HG03460 (cell line): ENCODE results near the gene KCNT1.

ENCODE experiments used
- ATAC-seq: cut with Tn5 transposase; IDR thresholded peaks from one replicate; pipeline ENCODE4 v1.9.1; 2021; ENCODE audit not compliant: unreplicated experiment

Gene KCNT1

GRCh38 chr9:135724186-135724787 lies 22.3 kb downstream of the KCNT1 start:
- no peak for ATAC-seq

DNA sequence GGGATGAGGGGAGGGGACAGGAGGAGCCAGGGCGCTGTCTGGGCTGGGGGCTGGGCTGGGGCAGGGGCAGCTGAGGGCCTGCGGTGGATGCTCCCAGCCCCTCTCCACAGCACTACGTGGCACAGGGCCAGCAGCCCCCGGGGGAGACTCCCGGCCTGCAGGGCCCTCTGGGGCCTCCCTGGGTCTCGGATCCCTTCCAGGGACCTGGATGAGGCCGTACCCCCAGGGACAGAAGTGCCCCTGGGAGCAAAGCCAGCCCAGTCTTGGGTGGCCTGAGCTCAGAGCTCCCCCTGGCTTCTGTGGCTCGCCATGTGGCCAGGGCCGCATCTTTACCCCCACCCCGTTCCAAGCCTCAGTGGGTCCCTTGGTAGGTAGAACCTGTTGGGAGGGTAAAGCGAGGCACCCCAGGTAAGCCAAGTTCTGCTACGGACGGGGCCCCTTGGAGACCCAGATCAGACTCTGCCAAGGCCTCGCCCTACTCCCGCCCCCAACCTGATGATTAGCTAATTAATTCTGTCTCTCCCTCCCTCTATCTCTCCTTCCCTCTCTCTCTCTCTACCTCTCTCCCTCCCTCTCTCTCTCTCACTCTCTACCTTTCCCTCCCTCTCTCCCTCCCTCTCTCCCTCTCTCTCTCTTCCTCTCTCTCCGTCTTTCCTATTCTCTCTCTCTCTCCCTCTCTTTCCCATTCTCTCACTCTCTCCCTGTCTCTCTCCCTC lies 24.3 kb downstream of the KCNT1 start:
- no peak for ATAC-seq

DNA sequence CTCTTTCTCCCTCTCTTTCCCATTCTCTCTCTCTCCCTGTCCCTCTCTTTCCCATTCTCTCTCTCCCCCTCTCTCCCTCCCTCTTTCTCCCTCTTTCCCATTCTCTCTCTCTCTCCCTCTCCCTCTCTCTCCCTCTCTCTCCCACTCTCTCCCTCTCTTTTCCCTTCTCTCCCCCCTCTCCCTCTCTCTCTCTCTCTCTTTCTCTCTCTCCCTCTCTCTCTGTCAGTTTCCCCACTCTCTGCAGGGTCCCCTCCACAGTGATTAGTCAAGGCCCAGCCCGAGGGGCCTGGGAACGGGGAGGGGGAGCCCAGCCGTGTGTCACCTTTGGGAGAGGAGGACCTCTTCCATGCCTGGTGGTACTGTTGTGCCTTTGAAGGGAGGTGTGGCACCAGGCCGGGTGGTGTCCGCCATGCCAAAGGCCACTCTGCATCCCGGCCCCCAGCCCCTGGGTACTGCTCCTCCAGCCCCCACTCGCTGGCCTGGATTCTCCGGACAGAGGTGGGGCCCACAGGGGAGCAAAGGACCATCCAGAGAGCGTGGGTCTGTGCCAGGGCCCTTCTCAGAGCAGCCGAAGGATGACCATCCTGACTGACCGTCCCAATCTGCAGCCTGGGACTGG lies 25.4 kb downstream of the KCNT1 start:
- no peak for ATAC-seq

- ATAC-seq = no peak
Measured at GRCh38 chr9:135728436-135729110, 26.6 kb downstream of the KCNT1 start.

DNA sequence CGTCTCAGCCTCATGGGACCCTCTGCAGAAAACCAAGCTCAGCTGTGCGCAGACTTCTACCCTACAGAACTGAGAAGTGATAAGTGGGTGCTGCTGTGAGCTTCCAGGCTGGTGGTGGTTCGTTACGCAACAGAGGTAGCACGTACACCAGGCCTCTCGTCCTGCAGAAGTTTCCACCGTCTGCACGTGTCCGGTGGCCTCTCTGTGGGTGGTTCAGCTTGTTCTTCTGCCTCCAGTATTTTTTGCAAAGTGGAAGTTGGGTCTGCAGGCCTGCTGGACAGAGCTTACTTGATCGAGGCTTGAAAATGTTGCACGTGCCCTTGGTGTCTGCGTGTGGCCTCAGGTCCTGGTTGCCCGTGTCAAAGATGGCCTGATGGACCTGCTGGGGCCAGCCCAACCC lies 27.5 kb downstream of the KCNT1 start:
- no peak for ATAC-seq

DNA sequence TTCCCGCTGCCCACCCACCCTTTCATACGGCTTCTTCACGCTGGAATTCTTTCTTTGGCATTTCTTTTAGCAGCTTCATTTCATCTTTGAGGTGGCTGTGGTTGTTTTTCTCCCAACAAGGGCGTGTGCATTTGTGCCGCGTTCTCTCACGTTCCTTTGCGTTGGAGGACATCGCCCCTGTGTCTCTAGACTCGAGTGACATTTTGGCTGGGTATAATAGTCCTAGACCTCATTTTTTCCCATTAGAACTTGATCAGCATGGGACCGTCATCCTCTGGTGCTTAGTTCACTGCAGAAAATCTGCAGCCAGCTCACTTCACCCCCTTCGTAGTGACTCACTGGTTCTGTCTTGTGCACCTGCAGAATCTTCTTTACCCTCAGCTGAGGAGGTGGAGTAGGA lies 29.5 kb downstream of the KCNT1 start:
- ATAC-seq = no peak

- ATAC-seq = no peak
Measured at GRCh38 chr9:135732569-135733257, 30.7 kb downstream of the KCNT1 start.

GRCh38 chr9:135734616-135735144 lies 32.7 kb downstream of the KCNT1 start:
- no peak for ATAC-seq

- no peak for ATAC-seq
Measured at GRCh38 chr9:135736272-135736978, 34.4 kb downstream of the KCNT1 start.

GRCh38 chr9:135736979-135737839 lies 35.2 kb downstream of the KCNT1 start:
- no peak for ATAC-seq

GRCh38 chr9:135737840-135738521 lies 36.0 kb downstream of the KCNT1 start:
- no peak for ATAC-seq

DNA sequence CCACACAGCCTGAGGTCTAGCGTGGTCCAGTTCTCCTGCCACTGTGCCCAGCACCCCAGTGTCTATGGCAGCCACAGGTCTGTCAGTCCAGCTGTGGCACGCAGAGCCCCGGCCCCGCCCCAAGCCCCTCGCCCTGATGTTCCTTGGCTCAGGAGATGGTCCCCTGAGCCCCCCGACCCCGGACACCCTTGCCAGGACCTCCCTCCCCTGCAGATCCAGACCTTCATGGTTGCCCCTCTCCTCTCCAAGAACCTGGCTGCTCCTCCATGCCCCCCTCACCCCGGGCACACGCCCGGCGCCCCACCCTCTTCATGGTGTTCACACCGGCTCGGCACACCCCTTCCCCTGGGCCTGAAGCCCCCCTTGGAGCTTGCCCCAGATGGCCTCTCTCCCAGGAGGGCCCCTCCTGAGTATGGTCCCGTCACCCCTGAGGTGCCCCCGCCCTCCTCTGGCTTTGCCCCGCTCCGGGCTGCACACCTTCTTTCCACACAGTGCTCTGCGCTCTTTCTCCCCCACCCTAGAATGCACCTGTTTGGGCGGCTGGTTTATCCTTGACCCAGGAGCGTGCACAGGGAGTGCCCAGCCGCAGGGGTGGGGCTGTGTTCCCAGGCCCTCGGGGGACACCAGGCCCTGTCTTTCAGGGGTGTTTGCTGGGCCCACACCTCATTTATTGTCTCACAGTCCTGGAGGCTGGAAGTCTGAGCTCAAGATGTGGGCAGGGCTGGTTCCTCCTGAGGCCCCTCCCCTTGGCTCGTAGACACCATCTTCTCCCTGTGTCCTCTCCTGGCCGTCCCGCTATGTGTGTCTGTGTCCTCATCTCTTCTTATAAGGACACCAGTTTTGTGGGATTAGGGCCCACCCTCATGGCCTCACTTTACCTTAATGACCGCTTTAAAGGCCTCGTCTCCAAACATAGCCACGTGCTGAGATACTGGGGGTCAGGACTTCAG lies 37.6 kb downstream of the KCNT1 start:
- no peak for ATAC-seq

GRCh38 chr9:135741276-135742219 lies 39.6 kb downstream of the KCNT1 start:
- no peak for ATAC-seq

GRCh38 chr9:135743021-135743420 lies 41.0 kb downstream of the KCNT1 start:
- no peak for ATAC-seq

- no peak for ATAC-seq
Measured at GRCh38 chr9:135743546-135744332, 41.8 kb downstream of the KCNT1 start.
